Stimulated activated CD4-positive, alpha-beta T cell treated with anti-CD3 and anti-CD28 coated beads, Interleukin-12 subunit alpha, Interleukin-12 subunit beta, amount 100 ng/mL, for 48 hours (primary cell): ENCODE results near the gene TRPC4AP.

Experiments used
- DNase-seq, 3 donors: peaks; one replicate each; pipeline ENCODE4 v3.0.0-alpha.2; 2020; ENCODE audit warnings: low read depth in 2 of 3, low spot score in 1 of 3

The TRPC4AP gene

DNA sequence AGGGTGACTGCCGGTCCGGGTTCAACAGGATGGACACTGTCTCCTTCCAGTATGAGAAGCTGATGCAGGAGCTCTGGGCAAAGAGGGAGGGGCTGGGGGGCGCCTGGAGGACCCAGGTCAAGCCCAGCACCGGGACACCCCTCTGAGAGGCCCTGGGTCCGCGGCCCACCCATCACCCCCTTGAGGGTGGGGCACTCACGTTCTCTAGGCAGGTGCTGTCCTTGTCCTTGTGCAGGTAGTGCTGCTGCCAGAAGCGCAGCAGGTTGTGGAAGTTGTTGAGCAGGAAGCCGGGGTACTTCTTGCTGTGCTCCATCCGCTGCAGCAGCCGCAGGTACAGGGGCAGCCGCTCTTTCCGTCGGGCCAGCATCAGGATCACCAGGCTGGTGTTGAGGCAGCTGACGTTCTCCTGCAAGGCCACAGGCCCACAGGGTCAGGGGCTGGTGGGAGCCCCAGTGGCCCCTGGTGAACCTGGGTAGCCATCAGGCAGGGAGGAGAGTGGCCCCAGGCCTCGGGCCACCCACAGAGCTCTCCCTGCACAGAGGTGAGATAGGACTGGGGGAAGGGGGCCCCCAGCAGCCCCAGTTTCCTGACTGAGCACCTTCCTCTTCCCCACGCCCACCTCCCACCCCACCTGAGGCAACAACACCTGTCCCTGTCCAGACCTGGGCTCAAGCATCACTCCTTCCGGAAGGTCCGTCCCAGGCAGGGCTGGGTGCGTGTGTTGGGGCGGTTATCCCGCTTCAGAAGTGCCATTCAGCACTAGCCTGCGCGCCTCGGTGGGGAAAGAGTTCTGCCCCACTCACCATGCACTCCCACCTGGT, 89.2 kb downstream of the TRPC4AP start:
- no peak for DNase-seq

DNA sequence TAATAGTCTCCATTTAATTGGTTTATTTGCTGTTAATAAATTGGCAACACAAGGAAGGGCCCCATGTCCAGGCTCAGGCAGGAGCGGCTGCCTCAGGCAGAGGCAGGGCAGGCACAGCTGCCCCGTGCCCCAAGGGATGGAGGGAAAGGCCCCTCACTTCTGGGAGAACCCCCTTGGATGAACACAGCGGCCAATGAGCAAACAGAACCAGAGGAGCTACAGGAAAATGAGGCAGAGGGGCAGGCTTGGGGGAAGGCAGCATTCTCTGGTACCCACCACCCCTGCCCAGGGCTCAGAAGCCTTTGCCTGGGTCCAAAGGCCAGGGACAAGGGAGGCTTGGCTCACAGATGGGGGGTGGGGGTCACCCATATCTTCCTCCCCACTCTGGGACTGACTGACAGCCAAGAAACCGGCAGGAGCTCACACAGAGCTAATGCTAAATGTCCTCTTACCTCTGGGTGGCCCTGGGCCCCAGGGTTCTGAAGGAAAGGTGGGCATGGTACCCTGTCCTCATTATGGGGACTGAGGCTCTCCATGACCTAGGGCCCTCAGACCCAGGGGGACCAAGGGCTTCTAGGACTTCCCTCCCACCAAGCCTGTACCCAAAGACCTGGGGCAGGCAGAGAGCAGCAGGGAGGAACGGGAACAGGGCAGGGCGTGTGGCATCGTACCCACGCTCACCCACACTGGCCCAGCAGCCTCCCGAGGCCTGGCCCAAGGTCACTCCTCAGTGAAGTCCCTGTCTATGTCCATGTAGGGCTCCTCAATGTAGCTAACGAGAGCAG, 90.0 kb downstream of the TRPC4AP start:
- DNase-seq, result no peak

DNA sequence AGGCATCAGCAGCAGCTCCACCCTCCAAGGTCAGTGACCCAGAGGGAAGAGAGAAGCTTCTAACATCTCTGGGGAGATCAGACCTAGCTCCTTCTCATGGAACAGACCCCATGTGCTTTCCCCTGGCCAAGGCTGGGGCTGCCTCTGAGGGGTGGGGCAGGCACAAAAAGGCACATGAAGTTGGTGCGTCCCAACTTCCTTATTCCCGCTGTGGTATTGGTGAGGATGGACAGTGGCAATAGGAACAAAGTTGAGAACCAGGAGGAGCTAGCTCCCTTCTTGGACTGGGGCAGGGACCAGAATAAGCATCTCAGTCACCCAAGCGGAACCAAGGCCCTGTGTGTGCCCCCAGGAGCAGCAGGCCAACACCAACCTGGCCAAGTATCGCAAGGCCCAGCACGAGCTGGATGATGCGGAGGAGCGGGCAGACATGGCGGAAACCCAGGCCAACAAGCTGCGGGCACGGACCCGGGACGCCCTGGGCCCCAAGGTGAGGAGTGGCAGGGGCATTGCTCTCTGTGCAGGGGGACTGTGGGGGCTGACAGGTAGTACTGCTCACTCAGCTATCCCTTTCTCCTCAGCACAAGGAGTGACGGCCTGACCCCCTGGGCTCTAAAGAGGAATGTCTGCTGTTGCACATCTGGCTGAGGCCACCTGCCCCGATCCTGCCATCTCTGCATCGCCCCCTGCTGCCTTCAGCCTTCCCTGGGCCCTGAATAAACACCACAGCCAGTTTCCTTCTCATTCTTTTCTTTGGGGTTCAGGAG, 90.8 kb downstream of the TRPC4AP start:
- DNase-seq, result no peak

DNA sequence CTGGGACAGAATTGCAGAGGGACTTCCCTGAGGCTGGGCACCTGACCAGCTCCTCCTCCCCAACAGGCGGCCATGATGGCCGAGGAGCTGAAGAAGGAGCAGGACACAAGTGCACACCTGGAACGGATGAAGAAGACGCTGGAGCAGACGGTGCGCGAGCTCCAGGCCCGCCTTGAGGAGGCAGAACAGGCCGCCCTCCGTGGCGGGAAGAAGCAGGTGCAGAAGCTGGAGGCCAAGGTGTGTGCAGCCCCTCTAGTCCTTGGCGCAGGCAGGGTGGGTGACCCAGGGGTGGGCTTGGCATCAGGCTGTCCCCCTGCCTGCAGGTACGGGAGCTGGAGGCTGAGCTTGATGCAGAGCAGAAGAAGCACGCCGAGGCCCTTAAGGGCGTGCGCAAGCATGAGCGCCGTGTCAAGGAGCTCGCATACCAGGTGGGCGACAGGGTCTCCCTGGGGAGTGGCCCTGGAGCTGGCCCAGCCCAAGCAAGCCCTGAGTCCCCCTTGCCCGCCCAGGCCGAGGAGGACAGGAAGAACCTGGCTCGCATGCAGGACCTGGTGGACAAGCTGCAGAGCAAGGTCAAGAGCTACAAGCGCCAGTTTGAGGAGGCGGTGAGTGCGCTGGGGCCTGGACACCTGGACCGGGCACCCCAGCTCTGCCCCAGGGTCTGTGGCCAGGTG, 91.5 kb downstream of the TRPC4AP start:
- no peak for DNase-seq

DNA sequence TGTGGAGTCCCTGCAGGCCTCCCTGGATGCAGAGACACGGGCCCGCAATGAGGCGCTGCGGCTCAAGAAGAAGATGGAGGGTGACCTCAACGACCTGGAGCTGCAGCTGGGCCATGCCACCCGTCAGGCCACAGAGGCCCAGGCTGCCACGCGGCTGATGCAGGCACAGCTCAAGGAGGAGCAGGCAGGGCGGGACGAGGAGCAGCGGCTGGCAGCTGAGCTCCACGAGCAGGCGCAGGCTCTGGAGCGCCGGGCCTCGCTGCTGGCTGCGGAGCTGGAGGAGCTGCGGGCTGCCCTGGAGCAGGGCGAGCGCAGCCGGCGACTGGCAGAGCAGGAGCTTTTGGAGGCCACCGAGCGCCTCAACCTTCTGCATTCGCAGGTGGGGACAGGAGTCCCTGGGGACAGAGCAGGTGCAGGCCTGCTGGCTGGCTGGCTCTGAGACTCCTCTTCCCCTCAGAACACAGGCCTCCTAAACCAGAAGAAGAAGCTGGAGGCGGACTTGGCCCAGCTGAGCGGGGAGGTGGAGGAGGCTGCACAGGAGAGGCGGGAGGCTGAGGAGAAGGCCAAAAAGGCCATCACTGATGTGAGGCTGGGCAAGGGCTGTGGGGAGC, 92.2 kb downstream of the TRPC4AP start:
- DNase-seq, result no peak

DNA sequence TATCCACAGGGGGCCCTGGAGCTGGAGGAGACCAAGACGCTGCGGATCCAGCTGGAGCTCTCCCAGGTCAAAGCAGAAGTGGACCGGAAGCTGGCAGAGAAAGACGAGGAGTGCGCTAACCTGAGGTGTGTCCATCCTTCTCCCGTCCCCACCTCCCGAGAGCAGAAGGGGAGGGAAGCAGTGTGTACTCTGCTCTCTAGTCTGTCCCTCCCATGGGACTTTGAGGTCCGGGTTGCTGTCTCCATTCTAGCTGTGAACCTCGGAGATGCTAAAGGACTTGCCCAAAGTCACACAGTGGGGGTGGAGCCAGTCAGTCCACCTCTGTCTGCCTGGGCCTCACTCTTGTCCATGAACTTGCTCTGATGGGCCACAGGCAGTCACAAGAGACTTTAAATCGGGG, 92.8 kb downstream of the TRPC4AP start:
- DNase-seq, result no peak

DNA sequence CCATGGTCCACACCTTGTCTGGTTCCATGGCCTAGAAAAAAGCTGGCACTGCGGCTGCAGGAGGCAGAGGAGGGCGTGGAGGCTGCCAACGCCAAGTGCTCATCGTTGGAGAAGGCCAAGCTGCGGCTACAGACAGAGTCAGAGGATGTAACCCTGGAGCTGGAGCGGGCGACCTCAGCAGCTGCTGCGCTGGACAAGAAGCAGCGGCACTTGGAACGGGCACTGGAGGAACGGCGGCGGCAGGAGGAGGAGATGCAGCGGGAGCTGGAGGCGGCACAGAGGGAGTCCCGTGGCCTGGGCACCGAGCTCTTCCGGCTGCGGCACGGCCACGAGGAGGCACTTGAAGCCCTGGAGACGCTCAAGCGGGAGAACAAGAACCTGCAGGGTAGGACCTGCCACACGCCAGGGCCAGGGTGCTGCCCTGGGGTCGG, 93.6 kb downstream of the TRPC4AP start:
- DNase-seq, result no peak

DNA sequence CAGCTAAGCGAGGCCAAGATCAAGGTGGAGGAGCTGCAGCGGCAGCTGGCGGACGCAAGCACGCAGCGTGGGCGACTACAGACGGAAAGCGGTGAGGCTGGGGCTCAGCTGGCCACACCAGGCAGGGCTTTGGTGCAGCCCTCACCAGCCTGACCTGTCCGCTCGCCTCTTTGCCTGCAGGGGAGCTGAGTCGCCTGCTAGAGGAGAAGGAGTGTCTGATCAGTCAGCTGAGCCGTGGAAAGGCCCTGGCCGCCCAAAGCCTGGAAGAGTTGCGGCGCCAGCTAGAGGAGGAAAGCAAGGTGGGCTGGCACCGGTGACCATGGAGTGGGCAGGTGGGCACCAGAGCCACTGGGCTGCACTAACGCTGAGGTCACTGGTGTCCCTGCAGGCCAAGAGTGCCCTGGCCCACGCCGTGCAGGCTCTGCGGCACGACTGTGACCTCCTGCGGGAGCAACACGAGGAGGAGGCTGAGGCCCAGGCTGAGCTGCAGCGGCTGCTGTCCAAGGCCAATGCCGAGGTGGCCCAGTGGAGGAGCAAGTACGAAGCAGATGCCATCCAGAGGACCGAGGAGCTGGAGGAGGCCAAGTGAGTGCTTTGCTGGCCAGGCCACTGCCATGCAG, 94.2 kb downstream of the TRPC4AP start:
- no peak for DNase-seq

DNA sequence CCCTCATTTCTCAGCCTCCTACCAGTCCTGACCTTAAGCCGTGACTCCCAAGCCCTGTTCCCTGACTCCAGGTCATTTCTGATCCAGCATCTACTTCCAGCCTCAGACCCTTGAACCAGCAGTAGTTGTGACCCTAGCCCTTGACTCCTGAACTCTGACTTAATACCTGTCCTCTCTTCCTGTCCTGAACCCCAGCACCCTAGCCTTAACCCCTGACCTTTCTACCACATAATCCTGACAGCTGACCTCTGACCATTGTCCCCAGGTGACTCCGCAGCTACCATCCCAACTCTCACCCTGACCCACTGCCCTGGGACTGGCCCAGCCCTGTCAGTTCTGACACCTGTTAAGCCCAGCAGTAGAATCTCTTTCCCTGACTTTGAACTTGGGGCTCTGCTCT, 94.8 kb downstream of the TRPC4AP start:
- DNase-seq, result no peak

DNA sequence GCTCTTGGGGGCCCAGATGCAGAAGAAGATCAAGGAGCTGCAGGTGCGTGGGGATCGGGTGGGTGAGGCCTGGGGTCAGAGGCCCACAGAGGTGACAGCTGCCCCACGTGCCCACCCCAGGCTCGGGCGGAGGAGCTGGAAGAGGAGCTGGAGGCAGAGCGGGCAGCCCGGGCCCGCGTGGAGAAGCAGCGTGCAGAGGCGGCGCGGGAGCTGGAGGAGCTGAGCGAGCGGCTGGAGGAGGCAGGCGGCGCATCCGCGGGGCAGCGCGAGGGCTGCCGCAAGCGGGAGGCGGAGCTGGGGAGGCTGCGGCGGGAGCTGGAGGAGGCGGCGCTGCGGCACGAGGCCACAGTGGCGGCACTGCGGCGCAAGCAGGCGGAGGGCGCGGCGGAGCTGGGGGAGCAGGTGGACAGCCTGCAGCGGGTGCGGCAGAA, 95.5 kb downstream of the TRPC4AP start:
- DNase-seq, result no peak

DNA sequence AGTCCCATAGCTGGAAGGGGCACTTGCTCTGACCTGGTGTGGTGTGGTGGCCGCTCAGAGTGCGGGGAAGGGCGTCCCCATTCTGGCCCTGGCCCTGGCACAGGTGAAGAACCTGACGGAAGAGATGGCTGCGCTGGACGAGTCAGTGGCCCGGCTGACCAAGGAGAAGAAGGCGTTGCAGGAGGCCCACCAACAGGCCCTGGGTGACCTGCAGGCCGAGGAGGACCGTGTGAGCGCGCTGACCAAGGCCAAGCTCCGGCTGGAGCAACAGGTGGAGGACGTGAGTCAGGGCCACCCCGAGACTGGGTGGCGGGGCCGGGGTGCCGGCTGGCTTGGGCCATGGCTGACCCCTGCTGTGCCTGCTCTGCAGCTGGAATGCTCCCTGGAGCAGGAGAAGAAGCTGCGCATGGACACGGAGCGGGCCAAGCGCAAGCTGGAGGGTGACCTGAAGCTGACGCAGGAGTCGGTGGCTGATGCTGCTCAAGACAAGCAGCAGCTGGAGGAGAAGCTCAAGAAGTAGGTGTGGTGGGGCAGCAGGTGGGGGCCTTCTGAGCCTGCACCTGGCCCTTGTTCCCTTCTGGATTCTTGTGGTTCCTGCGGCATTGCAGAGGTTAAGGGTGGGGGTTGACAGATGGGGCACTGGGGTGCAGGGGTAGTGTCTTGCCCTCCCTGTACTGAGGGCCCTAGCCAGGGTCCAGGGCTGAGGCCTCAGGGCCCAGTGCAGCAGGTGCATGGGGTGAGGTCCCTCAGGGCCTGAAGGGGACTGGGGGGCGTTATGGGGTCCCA, 96.2 kb downstream of the TRPC4AP start:
- no peak for DNase-seq

DNA sequence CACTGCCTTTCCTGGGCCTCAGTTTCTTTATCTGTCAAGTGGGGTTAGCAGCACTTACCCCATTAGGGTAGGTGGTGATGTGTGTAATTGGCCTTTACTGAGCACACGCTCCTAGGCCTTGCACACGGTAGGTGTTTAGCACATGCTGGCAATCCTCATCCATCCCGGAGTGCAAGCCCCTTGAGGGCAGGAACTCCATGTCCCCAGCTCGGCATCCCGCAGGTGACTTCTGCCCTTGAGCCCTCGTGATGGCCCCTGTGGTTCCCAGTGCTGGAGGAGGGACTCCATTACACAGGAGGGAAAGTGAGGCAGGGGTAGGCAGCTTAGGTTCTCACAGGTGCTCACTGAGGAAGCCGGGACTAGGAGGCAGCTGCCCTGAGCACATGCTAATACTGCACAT, 96.9 kb downstream of the TRPC4AP start:
- DNase-seq, result no peak

DNA sequence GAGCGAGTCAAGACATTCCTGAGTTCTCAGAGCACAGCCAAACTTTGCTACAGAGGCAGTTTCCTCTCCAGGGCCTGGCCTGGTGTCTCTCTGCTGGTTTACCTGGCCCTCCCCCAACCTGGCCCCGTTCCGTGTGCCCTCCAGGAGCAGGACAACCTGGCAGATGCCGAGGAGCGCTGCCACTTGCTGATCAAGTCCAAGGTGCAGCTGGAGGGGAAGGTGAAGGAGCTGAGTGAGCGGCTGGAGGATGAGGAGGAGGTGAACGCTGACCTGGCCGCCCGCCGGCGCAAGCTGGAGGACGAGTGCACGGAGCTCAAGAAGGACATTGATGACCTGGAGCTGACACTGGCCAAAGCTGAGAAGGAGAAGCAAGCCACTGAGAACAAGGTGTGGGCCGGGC, 97.4 kb downstream of the TRPC4AP start:
- no peak for DNase-seq

DNA sequence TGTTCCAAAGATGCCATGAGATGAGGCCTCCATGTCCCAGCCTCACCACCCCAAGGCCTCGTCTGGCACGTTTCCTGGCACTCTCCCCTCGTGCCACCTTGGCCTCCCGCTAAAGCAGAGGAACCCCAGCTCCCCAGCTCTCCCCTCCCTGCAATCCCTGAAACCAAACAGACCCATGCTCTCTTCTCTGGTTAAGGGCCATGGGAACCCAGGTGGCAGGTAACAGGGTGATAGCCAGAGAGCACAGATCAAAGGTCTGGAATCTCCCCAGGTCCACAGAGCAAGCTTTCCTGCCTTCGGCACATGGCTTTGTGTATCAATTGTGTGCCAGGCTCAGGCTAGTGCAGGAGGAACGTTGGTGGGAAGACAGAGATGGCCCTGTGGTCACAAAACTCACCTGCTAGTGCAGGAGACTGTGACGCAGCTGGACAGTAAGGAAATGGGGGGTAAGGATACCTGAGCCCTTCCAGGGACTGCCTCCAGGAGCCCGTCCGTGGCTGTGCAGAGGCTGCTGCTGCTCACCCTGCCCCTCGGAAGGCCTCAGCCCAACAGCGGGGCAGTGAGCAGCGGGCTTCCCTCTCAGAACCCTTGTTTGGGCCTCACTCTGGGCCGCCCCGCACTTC, 98.0 kb downstream of the TRPC4AP start:
- DNase-seq, result no peak

DNA sequence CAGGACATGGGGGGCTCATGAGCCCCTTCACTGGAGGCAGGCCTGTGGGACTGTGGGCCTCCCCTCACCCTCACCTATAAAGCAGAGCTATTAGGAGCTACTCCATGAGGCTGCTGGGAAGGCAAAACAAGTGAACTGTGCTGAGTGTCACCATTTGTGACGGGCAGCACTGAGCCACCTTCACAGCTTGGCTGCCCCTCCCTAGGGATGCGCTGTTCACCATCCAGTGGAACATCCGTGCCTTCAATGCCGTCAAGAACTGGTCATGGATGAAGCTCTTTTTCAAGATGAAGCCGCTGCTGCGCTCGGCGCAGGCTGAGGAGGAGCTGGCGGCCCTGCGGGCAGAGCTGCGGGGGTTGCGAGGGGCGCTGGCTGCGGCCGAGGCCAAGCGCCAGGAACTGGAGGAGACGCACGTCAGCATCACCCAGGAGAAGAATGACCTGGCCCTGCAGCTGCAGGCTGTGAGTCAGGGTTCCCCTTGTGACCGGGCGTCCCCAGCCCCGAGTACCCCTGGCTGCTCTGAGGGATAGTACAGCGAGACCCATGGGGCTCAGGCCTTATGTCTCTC, 98.6 kb downstream of the TRPC4AP start:
- DNase-seq, result no peak

DNA sequence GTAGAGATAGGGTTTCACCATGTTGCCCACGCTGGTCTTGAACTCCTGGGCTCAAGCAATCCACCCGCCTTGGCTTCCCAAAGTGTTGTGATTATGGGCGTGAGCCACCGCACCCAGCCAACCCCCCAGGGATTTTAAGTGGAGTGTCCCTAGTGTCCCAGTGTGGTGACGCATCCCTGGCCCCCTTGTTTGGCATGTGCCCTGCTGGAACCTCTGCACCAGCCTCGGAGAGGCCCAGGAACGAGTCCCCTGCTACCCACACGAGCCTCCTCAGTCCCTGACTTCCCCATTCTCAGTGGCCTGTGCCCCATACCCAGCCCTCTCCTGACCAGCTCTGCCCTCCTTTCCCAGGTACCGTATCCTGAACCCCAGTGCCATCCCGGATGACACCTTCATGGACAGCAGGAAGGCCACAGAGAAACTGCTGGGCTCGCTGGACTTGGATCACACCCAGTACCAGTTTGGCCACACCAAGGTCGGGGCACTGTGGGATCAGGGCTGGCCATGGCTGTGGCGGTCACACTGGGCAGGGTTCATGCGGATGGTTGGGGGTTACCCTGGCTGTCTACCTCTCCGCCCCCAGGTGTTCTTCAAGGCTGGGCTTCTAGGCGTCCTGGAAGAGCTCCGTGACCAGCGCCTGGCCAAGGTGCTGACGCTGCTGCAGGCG, 99.7 kb downstream of the TRPC4AP start:
- DNase-seq, result no peak

DNA sequence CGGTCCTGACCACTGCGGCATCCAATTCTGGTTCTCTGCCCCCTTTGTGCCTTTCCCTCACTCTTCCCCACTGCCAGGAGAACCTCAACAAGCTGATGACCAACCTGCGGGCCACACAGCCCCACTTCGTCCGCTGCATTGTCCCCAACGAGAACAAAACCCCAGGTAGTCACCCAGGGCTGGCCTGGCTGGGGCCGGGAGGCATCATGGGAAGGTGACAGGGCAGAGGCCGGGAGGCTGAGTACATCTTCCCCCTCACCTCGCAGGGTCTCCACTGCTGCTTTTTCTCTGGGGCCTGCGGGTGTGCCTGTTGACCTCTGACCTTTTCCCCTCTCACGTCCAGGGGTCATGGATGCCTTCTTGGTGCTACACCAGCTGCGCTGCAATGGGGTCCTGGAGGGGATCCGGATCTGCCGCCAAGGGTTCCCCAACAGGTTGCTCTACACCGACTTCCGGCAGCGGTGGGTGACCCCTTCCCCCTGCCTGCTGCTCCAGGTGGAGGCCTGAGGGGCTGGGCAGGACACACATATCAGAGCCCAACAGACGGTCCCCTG, 101.9 kb downstream of the TRPC4AP start:
- DNase-seq, result no peak

DNA sequence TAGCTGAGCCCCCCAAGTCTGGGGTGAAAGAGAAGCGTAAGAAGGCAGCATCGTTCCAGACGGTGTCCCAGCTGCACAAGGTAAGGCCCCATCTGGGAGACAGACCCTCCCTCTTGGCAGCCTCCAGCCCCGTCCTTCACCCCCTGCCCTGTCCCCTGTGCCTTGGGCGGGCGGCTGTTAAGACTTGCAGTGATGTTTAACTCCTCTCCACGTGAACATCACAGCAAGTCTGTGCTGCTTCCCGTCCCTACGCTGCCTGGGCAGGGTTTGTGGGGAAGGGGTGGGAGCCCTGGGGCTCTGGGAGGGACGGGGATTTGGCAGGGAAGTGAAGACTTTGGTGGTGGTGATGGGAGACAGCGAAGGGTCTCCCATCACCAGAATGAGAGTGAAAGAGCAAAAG, 102.4 kb downstream of the TRPC4AP start:
- DNase-seq, result no peak
